OCI-LY7 (cell line): Measurements from ENCODE around the gene SPIB.

Experiments
- CTCF ChIP-seq: fragments of 200-600 bp; sonication (generic); conservative IDR thresholded peaks from 2 replicates; pipeline ENCODE4 v1.5.1; 2014; ENCODE audit warnings: mild to moderate bottlenecking, antibody characterized with exemption, low read length, moderate library complexity, mixed read lengths
- EZH2phosphoT487 ChIP-seq: fragments of 200-600 bp; sonication (generic); IDR thresholded peaks from 2 replicates; pipeline ENCODE4 v1.6.1; 2018; ENCODE audit warnings: low read depth, borderline replicate concordance, mild to moderate bottlenecking, mixed run types, antibody characterized with exemption, low read length, moderate library complexity, mixed read lengths

GRCh38 chr19:50379602-50380001 lies 39.1 kb upstream of the SPIB start:
- no peak for TF ChIP-seq CTCF
- TF ChIP-seq EZH2phosphoT487: no peak
